Right atrium auricular region (tissue), 2 donors: Measurements from ENCODE around the gene RDH12. TPM values are rescaled to one million over a fixed set of nuclear protein-coding genes. Genes with fewer than 3 reads are reported as not detected.

Source experiments
- DNase-seq: peaks from one replicate; pipeline ENCODE4 v3.0.0-alpha.2; 2019; ENCODE audit warnings: low spot score
- H3K27ac ChIP-seq, 2 donors: fragments of 200-600 bp; sonication (generic); 1 replicate in 1 of 2; 2 replicates in 1 of 2; pipeline ENCODE4 v1.5.1; 2016 to 2019
- H3K27me3 ChIP-seq, 2 donors: fragments of 200-600 bp; sonication (generic); one replicate each; pipeline versions ENCODE4 v1.5.1 to v1.6.0; 2017 to 2019
- H3K36me3 ChIP-seq: fragments of 200-600 bp; sonication (generic); one replicate; pipeline ENCODE4 v1.5.1; 2016
- H3K4me1 ChIP-seq, 2 donors: fragments of 200-600 bp; sonication (generic); one replicate each; pipeline versions ENCODE4 v1.5.1 to v1.6.0; 2017 to 2019
- H3K4me3 ChIP-seq, 2 donors: fragments of 200-600 bp; sonication (generic); 1 replicate in 1 of 2; 2 replicates in 1 of 2; pipeline ENCODE4 v1.5.1; 2017 to 2019; ENCODE audit warnings: mild to moderate bottlenecking in 1 of 2, moderate library complexity in 1 of 2
- H3K9me3 ChIP-seq, 2 donors: fragments of 200-600 bp; sonication (generic); one replicate each; pipeline ENCODE4 v1.5.1; 2019
- CTCF ChIP-seq, 2 donors: fragments of 200-600 bp; sonication (generic); IDR thresholded peaks; one replicate each; pipeline ENCODE4 v1.5.1; 2019; ENCODE audit warnings: antibody characterized with exemption in 2 of 2
- total RNA-seq, 2 donors: library from RNA; depleted of rRNA; stranded (reverse); fragments of >200 nt; gene quantifications; one replicate each; pipeline ENCODE4 v1.1.0, GENCODE V29; 2016

The RDH12 gene
- total RNA-seq, 2 donors from 2014 or later, result not detected

GRCh38 chr14:67778792-67779191 lies 77.1 kb downstream of the RDH12 start:
- no peaks in the 10 kb centered on the region for H3K27me3 ChIP-seq
- no peak overlapping the region for H3K4me3 ChIP-seq
- no peak overlapping the region for H3K27ac ChIP-seq
- no peaks in the 10 kb centered on the region for H3K9me3 ChIP-seq
- peaks cover 97% of the 10 kb centered on the region for H3K36me3 ChIP-seq
- no peak for TF ChIP-seq CTCF (IDR thresholded peaks at IDR 0.05)
- DNase-seq, result no peak
- no peaks in the 10 kb centered on the region for H3K4me1 ChIP-seq

GRCh38 chr14:67782090-67782489 lies 80.4 kb downstream of the RDH12 start:
- TF ChIP-seq CTCF (IDR thresholded peaks at IDR 0.05), result no peak
- peaks cover 0 to 3% of the 10 kb centered on the region in 2 donors for H3K4me1 ChIP-seq
- no peaks in the 10 kb centered on the region for H3K27me3 ChIP-seq
- no peak overlapping the region for H3K4me3 ChIP-seq
- no peak overlapping the region for H3K27ac ChIP-seq
- DNase-seq, result no peak
- peaks cover 97% of the 10 kb centered on the region for H3K36me3 ChIP-seq
- H3K9me3 ChIP-seq, result no peaks in the 10 kb centered on the region

Other genes with a start within 250 kb of the RDH12 start
- gene TMEM229B, start 213.2 kb upstream of the RDH12 start, total RNA-seq, result 1 to 10 TPM; 1.3 to 2.9 TPM
- 1 to 10 TPM; 2.3 to 5.3 TPM for gene PLEKHH1, start 168.6 kb upstream of the RDH12 start, total RNA-seq
- 10 to 100 TPM; 13.8 to 15.3 TPM for gene PIGH, start 101.6 kb upstream of the RDH12 start, total RNA-seq
- under 1 TPM in 1 of 2 donors, not detected in 1; 0.59 TPM for gene ARG2, start 82.0 kb upstream of the RDH12 start, total RNA-seq
- 10 to 100 TPM; 59.7 to 61.0 TPM for gene VTI1B, start 27.3 kb upstream of the RDH12 start, total RNA-seq
- gene RDH11, start 6.1 kb upstream of the RDH12 start, total RNA-seq, result 10 to 100 TPM; 20.8 to 24.0 TPM
- gene ZFYVE26, start 114.7 kb downstream of the RDH12 start, total RNA-seq, result 10 to 100 TPM; 10.5 to 11.8 TPM
- gene RAD51B, start 117.9 kb downstream of the RDH12 start, total RNA-seq, result 1 to 10 TPM; 1.2 to 1.5 TPM